ENCODE measurements around the gene MUC4.
"Not testable (repeated sequence)": the region's sequence is repeated elsewhere in the genome, so short reads cannot be mapped to it uniquely, and the experiment has no call there.

Gene MUC4

DNA sequence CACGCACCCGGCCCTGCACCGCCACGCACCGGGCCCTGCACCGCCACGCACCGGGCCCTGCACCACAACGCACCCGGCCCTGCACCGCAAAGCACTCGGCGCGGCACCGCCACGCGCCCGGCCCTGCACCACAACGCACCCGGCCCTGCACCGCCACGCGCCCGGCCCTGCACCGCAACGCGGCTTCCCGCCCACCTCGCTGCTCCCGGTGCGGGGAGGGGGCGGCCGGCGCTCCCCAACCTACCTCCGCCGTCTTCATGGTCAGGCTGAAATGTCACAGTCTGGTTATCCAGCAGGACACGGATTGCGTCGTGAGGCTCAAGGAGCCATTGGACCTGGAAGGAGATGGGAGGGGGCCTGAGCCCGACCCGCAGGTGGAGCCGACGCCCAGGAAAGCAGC is 49.1 kb downstream of the MUC4 start:
- no peak for DNase-seq (ENCODE audit: low read depth, low spot score)

DNA sequence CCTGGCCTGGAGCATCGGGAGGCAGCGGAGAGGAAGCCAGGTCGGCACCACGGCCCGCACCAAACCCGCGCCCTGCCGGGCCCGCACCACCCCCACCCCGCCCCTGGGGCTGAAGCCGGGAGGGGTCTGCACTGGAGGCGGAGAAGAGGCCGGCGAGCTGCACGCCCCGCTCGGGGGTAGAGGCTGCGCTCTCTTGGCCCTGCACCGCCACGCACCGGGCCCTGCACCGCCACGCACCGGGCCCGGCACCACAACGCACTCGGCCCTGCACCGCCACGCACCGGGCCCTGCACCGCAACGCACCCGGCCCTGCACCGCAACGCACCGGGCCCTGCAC is 49.5 kb downstream of the MUC4 start:
- DNase-seq (ENCODE audit: low read depth, low spot score): no peak

- DNase-seq (ENCODE audit: low read depth, low spot score): no peak
These were observed 50.0 kb downstream of the MUC4 start for GRCh38 chr3:195761567-195762248.

DNA sequence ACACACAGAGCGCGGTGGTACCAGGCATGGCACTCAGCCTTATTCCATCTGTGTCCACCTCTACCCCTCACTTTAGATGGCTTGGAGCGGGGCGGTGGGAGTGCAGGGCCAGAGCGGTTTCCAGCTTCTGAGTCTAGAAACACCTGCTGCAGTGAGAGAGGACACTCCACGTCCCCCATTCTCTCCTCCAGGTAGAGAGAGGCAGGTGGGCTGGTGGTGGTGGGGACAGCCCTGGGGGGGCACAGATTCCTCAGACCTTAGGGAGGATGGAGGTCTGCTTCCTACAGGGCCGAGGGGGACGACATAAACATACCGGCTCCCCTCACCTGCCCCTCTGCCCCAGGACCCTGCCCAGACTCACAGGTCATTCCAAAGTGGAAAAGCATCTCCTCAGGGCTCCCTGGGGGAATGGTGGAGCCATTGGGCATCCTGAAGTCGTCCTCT is 50.6 kb downstream of the MUC4 start:
- DNase-seq (ENCODE audit: low read depth, low spot score): no peak

DNA sequence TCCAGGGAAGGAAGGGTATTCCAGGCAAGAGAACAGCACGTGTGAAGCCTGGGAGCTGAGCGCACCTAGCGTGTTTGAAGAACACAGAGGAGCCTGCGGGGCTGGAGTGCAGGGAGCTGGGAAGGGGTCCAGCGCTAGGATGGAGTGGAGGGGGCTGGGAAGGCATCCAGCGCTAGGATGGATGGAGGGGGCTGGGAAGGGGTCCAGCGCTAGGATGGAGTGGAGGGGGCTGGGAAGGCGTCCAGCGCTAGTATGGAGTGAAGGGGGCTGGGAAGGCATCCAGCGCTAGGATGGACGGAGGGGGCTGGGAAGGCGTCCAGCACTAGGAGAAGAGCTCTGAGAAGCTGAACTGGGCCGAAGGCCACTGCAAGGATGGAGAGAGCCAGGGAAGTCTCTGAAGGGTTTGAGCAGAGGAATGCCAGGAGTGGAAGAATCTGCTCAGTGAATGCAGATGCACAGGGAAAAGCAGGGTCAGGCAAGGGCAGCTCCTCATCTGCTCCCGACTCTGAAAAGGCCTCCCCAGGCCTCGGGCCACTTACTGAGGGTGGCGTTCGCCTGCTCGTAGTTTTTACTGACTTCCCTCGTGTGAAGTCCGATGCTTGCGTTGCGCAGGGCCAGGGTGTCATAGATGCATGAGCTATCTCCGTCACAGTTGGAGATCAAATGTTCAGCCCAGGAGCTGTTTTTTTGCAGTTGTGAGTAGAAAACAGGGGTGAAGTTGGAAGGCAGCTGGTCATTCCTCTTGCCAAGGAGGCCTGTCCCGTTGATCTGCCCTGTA is 51.2 kb downstream of the MUC4 start:
- no peak for DNase-seq (ENCODE audit: low read depth, low spot score)

DNA sequence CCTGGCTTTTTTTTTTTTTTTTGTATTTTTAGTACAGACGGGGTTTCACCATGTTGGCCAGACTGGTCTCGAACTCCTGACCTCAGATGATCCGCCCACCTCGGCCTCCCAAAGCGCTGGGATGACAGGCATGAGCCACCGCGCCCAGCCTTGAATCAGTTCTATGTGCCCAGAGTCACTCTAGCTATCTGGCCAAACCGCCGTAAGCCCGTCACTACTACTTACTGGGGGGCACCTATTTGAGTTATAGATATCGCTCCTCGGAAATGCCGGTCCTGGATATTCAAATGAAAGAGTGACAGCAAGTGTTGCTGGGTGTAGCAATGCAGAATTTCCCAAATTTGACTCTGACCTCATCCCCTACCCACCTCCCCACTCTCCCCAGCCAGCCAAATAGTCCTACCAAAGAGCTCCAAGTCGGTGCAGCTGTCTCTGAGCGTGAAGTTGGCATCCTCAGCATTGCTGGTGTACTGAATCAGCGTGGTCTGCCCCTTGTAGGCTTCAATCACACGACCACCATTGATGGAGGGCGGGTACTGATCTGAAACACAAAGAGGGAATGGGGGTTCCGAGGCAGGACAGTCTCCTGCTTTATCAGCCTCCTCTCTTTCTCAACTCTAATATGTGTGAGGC is 52.9 kb downstream of the MUC4 start:
- DNase-seq (ENCODE audit: low read depth, low spot score): no peak

DNA sequence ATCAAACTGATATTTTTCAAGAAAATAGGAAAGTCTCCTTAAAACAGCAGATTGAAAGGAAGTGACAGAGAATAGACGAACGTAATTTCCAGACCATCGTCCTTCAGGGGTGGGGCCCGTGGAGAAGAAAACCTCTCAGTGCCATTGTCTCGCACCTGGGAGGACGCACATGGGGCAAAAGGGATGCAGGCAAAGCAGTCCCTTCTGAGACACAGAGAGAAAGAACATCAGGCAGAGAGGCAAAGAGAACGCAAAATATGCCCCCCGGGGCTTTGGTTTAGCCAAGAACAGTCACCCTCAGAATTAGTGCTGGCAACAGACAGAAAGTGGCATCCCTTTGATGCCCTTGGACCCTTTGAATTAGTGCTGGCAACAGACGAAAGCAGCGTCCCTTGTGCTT is 53.9 kb downstream of the MUC4 start:
- no peak for DNase-seq (ENCODE audit: low read depth, low spot score)

- no peak for DNase-seq (ENCODE audit: low read depth, low spot score)
These were observed 54.3 kb downstream of the MUC4 start for GRCh38 chr3:195757438-195757770.

DNA sequence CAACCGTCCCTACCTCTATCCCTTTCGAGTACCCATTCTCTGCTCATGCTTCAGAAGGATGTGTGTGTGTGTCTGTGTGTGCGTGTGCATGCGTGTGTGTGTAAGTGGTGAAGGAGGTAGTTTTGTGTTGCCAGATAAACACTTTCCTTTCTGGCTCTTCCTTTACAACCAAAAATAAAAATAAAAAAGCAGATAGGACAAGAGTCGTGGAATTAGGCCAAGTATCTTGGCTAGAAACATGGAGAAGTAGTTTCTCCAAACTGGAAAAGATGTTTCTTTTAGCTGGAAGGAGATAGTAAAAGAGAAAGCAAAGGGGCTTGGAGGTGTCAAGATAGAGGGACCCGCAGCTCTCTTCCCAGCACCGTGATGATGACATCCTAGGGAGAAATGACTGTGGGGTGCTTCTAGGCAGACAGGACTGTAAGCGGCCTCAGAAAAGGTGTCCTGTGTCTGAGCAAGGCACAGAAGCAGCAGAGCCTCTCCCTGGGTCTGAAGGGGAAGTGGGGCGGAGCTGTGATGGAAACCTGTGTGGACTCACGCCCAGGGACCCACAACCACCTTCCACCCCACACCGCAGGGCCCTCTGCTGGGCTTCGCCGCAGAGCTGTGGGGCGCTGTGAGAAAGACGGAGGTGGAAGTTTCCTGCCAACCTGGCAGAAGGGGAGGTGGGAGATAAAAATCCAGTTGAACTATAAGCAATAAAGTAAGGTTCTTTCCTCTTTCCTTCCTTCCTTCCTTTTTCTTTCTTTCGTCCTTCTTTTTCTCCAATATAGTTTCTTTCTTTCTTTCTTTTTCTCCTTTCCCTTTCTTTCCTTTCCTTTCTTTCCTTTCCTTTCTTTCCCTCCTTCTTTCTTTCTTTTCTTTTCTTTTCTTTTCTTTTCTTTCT is 55.7 kb downstream of the MUC4 start:
- DNase-seq (ENCODE audit: low read depth, low spot score): no peak

GRCh38 chr3:195755391-195755790 is 56.3 kb downstream of the MUC4 start:
- no peak for DNase-seq (ENCODE audit: low read depth, low spot score)

- no peak for DNase-seq (ENCODE audit: low read depth, low spot score)
These were observed 56.8 kb downstream of the MUC4 start for GRCh38 chr3:195754906-195755305.

DNA sequence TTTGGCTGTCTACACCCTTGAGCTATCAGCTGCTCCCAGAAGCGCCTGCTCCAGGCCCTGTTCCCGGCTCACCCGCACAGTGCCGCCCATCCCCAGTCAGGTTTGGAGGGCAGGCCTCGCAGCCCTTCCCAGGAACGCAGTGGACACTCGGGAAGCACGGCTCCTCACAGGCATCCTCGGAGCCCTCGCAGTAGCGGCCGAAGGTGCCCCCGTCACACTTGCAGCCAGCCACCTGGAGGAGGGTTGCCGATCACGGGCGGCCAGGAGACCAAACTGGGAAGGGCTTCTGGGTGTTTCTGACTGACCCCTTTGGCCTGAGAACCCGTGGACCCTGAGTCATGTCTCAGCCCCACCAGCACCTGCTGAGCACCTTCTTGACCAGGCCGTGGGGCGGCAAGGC is 57.6 kb downstream of the MUC4 start:
- no peak for DNase-seq (ENCODE audit: low read depth, low spot score)

DNA sequence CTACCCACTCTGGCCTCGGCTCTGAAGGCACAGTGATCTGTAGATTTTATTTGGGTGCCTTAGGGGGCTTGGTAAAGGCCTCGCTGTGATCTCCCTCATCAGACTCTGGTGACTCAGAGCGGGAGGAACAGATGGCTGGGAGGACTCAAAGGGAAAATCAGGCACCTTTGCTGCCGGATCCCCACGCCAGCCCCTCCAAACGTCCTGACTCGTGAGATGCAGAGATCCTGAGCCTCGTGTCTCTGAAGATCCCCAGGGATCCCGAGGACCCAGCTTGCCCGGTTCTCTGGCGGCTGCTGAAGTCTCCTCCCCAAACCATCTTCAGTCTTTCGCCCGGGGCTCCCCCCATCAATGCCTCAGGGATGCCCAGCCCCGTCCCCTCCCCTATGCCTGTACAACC is 58.1 kb downstream of the MUC4 start:
- no peak for DNase-seq (ENCODE audit: low read depth, low spot score)

DNA sequence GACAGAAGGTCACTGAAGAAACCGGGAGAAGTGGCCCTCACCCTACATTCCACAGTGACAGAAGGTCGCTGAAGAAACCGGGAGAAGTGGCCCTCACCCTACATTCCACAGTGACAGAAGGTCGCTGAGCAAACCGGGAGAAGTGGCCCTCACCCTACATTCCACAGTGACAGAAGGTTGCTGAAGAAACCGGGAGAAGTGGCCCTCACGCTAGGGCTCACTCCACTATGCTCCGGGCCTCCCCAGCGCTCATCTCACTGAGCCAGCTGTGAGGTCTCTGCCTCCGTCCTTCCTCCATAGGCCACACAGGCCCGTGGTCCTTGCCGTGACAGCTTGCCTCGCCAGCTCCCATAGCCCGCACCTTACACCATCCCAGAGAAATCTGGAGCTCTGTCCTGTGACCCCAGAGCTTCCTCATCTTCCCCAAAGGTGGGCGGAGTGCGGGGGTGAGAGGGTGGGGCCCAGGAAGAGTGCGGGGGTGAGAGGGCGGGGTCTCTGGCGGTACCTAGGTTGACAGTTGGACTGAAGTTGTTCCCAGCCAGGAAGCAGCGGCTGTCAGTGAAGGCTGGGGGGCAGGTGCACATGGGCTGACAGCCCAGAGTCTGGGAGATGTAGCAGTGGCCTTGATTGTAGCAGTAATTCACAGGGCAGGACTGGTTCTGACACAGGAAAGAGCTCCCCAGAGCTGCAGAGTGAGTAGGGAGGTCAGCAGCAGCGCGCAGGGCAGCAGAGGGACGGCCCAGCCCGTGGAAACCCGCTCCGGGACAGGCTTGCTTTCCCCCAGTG is 59.0 kb downstream of the MUC4 start:
- DNase-seq (ENCODE audit: low read depth, low spot score): no peak

- DNase-seq (ENCODE audit: low read depth, low spot score): no peak
These were observed 59.7 kb downstream of the MUC4 start for GRCh38 chr3:195752066-195752465.

GRCh38 chr3:195751560-195751959 is 60.2 kb downstream of the MUC4 start:
- DNase-seq (ENCODE audit: low read depth, low spot score): no peak

- DNase-seq (ENCODE audit: low read depth, low spot score): no peak
These were observed 60.8 kb downstream of the MUC4 start for GRCh38 chr3:195750797-195751520.

DNA sequence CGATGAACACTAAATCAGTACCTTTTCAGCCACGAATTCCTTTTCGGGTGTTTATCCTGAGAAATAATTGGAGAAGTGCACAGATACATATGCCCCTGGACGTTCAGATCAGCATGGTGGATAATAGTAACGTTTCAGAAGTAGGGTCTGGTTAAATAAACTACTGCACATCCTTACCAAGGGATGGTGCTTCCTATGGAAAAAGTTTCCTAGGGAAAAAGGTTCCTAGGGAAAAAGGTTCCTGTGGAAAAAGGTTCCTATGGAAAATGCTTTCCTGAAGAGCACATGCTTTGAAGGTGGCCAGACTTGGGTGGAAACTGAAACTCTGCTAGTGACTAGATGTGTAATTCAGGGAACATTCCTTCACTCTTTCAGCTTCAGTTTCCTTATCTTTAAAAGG is 62.6 kb downstream of the MUC4 start:
- DNase-seq (ENCODE audit: low read depth, low spot score): not testable (repeated sequence)

DNA sequence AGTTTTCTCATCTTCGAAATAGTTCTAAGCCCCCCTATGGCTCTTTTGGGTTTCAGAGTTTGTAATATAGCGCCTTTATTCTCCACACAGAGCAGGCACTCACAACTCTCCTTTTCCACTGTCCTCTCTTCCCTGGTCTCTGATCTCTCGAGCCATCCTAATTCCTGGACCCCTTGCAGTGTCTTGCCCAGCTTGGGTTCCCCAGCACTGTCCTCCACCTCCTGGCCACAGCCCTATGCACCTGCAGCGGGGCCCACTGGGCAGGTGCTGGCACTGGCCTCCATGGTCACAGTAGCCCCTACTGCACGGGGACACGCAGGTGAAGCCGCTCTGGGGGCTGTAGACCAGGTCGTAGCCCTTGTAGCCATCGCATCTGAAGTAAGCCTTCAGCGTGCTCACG is 63.1 kb downstream of the MUC4 start:
- DNase-seq (ENCODE audit: low read depth, low spot score): no peak

GRCh38 chr3:195746751-195747150 is 65.0 kb downstream of the MUC4 start:
- no peak for DNase-seq (ENCODE audit: low read depth, low spot score)

GRCh38 chr3:195746346-195746745 is 65.4 kb downstream of the MUC4 start:
- DNase-seq (ENCODE audit: low read depth, low spot score): no peak

All from smooth muscle cell of the brain vasculature (primary cell).